Renal cortex interstitium (tissue), 11 donors: ENCODE results near the gene DNMBP. TPM values are rescaled to one million over a fixed set of nuclear protein-coding genes. Genes with fewer than 3 reads are reported as not detected.
"Not testable (repeated sequence)": the region's sequence is repeated elsewhere in the genome, so short reads cannot be mapped to it uniquely, and the experiment has no call there.

ENCODE experiments used
- DNase-seq, 11 donors: peaks; one replicate each; pipeline ENCODE4 v3.0.0-alpha.2; 2013; ENCODE audit warnings: low read depth in 9 of 11, low spot score in 4 of 11; ENCODE audit errors: extremely low read depth in 1 of 11
- polyA plus RNA-seq, 3 donors: library from polyadenylated mRNA; unstranded; fragments of 120-200 nt; gene quantifications; one replicate each; pipeline ENCODE4 v1.2.1, GENCODE V29; 2013; ENCODE audit not compliant: insufficient read length in 3 of 3

The DNMBP gene
- polyA plus RNA-seq, 3 donors, result 31.8 to 37.6 (median 33.8) TPM

DNA sequence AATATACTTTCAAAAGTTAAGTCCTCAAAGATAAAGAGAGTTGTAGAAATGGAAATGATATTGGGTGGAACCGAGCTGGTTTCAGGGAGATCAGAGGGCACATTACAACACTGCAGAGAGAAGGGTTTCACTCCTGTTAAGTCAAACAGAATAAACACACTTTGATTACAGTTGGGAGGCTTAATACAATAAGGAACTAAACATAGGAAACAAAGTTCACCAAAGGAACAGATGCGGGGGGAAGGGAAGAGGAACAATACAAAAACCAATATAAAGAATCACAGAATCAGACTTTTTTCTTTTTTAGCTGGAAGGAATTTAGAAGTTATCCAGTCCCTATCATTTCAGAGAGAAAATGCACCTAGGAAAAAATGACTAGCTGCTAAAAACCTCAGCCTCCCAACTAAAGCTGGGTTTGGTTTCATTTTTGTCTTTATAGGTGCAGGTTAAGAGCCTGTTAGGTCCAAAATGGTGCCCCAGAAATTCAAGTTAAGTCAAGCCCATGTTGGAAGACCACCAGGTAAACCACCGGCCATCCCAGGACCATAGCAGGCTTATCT lies 81.9 kb downstream of the DNMBP start:
- no peak for DNase-seq

DNA sequence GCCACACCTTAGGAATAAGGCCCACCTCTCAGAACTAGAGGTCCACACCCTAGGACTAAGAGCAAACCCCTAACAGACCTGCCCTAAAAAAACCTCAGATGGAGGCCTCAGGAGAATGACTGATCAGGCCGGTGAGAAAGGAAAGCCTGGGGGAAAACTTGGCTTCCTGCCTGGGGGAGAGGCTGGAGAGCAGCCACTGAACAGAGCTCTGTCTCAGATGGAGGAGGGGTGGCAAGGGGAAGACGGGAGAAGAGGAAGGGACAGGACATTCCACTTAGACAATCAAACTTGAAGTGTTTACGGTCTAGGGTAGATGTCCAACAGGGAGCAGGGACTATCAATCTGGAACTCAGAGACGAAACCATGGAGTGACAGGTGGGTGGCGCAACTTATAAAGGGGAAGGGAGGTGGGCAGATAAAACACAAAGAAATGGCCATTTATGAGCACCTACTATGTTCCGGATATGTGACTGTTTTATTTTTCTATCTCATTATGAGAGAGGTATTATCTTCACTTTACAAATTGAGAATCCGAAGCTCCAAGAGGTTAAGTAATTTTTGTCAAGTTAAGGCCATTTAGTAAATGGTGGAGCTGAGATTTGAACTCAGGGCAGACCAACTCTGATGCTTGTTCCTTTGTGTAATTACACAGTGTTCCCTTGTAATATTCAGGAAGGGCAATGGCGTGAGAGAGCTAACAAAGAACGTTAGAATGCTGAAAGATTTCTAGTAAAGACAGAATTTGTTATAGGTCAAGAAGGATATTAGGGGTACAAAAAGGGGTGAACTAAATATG lies 82.6 kb downstream of the DNMBP start:
- no peak for DNase-seq

DNA sequence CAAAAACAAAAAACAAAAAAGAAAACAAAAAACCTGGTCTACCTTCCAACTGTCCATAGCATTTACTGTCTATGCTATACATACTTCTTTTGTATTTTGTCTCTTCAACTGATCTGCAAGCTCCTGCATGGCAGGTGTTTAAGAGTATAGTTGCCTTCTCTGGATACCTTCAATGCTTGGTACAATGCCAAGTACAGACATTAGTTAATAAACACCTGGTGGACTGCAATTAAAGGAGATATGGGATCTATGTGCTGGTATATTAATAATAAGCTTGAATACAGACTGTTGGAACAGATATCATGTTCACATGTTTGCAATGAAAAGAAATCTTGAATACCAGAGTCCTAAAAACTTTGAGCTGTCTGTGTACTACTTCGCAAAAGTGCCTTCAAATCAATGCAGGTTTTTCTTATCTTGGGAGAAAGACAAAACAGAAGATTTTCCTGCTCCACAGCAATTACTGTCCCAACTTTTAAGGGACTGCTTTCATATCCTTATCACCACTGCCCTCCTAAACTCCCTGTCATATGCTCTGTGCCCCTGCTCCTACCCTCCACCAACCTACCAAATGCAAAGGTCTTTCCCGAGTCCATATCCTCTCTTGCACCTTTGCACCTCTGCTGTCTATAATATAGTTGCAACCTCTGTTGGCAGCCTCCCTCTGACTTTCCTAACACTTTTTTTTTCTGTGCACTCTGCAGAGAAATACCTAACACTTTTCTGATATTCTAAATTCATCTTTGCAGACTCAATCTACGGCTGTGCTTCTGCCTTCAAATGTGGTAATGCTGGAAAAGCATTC lies 85.1 kb downstream of the DNMBP start:
- DNase-seq, result no peak

- no peak for DNase-seq
These were observed 87.8 kb downstream of the DNMBP start for GRCh38 chr10:99921948-99922347.

DNA sequence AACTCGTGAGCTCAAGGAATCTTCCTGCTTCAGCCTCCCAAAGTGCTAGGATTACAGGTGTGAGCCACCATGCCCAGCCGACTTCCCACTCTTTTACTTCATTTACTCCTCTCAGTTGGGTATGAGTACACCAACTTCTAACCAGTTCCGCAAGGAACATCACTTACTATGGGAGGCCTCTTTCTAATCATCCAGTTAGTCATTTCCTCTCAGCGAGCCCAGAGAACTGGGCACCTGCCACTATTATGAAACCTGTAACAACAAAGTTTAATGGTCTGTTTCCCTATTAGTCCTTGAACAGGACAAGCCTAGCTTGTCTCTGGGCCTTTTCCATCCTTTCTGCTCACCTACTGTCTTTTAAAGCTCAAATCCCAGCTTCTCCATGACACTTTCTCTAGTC lies 88.8 kb downstream of the DNMBP start:
- no peak for DNase-seq

DNA sequence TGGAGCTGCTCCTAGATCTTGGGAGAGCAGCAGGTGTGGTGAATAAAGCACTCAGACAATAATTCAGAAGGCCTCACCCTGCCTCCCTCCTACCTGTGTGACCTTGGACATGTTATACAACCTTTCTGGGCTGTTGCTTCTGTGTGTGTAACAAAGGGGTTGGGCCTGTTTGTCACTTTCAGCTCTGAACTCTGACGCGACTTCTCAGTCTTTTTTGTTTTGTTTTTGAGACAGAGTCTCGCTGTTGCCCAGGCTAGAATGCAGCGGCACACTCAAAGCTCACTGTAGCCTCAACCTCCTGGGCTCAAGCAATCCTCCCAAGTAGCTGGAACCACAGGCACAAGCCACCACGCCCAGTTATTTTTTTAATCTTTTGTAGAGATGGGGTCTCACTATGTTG lies 89.3 kb downstream of the DNMBP start:
- no peak for DNase-seq

GRCh38 chr10:99917963-99918825 lies 91.6 kb downstream of the DNMBP start:
- peak in 6 of 11 donors; percentile 49 to 79 (median 72) for DNase-seq

GRCh38 chr10:99916776-99917175 lies 93.0 kb downstream of the DNMBP start:
- DNase-seq, result no peak

DNA sequence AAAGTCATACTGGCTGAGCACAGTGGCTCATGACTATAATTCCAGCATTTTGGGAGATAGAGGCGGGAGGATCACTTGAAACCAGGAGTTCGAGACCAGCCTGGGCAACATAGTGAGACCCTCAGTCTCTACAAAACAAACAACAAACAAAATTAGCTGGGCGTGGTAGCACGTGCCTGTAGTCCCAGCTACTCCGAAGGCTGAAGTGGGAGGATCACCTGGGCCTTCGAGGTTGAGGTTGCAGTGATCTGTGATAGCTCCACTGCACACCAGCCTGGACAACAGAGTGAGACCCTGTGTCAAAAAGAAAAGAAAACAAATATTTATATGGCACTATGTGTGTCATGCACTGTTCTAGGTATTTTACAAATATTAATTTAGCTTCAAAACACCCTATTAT lies 94.3 kb downstream of the DNMBP start:
- DNase-seq, result no peak

- no peak for DNase-seq
These were observed 95.5 kb downstream of the DNMBP start for GRCh38 chr10:99914236-99914635.

- peak in 7 of 11 donors; percentile 44 to 75 (median 67) for DNase-seq
These were observed 95.9 kb downstream of the DNMBP start for GRCh38 chr10:99913831-99914235.

GRCh38 chr10:99912041-99912440 lies 97.7 kb downstream of the DNMBP start:
- no peak for DNase-seq

- DNase-seq, result no peak
These were observed 101.2 kb downstream of the DNMBP start for GRCh38 chr10:99908512-99908911.

DNA sequence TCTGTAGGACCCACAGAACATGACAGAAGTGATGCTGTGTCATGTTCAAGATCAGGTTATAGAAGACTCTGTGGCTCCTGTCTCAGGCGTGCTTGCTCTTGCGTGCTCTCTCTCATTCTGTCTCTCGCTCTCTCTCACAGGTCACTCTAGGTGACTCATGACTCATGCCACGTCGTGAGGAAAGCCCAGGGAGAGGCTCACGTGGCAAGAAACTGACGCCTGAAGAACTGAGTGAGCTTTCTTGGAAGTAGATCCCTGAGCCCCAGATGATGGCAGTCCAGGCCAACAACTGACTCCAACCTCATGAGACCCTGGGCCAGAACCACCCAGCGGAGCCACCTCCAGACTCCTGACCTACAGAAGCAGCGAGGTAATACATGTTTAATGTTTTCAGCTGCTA lies 103.3 kb downstream of the DNMBP start:
- no peak for DNase-seq

- no peak for DNase-seq
These were observed 103.8 kb downstream of the DNMBP start for GRCh38 chr10:99905971-99906370.

DNA sequence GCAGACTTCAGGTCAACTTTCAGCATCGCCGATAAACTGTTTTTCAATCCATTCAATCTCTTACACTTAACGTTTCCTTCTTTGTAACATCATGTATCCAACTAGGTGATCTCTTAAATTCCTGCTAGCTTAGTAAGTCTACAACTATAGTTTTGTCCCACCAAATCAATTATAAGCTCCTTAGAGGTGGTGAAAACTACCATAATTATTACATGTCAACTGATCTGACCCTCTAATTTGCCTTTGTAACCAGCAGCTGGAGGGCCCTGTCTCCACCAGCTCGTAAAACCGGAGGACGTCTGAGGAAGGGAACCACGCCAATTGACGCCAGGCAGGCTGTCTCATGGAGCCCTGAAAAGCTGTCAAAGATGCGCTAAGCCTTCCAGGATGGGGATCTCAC lies 113.9 kb downstream of the DNMBP start:
- no peak for DNase-seq

- DNase-seq, result not testable (repeated sequence)
These were observed 114.7 kb downstream of the DNMBP start for GRCh38 chr10:99895066-99895465.

DNA sequence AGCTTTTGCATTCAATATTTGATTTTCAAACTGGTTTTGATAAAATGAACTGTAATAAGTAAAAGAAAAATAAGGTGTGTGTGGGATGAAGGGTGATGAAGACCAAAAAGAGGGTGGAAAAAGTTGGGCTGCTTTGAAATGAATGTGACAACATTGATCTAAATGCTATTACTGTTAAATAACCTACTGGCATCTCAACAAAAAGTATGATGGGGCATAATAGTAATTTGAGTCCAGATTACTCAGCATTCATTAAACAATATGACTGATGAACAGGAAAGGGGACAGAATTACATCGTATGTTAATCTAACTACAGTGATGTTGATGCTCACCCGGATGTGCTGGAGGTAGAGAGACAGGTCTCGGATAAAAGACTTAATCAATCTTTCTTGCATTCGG lies 115.1 kb downstream of the DNMBP start:
- no peak for DNase-seq

GRCh38 chr10:99888622-99889021 lies 121.1 kb downstream of the DNMBP start:
- no peak for DNase-seq
